Measurements from ENCODE around the gene PIANP.
"Not testable (repeated sequence)": the region's sequence is repeated elsewhere in the genome, so short reads cannot be mapped to it uniquely, and the experiment has no call there.

DNA sequence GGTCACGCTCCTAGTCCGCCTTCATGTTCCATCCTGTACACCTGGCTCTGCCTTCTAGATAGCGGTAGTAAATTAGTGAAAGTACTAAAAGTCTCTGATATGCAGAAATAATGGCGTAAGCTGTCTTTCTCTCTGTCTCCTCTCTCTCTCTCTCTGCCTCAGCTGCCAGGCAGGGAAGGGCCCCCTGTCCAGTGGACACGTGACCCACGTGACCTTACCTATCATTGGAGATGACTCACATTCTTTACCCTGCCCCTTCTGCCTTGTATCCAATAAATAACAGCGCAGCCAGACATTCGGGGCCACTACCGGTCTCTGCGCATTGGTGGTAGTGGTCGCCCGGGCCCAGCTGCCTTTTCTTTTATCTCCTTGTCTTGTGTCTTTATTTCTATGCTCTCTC is 41.5 kb upstream of the PIANP start:
- TF ChIP-seq GABPA, POLR2AphosphoS5 (IDR thresholded peaks at IDR 0.05; ENCODE audit: low read depth): not testable (repeated sequence)
- TF ChIP-seq, protein P1, sequence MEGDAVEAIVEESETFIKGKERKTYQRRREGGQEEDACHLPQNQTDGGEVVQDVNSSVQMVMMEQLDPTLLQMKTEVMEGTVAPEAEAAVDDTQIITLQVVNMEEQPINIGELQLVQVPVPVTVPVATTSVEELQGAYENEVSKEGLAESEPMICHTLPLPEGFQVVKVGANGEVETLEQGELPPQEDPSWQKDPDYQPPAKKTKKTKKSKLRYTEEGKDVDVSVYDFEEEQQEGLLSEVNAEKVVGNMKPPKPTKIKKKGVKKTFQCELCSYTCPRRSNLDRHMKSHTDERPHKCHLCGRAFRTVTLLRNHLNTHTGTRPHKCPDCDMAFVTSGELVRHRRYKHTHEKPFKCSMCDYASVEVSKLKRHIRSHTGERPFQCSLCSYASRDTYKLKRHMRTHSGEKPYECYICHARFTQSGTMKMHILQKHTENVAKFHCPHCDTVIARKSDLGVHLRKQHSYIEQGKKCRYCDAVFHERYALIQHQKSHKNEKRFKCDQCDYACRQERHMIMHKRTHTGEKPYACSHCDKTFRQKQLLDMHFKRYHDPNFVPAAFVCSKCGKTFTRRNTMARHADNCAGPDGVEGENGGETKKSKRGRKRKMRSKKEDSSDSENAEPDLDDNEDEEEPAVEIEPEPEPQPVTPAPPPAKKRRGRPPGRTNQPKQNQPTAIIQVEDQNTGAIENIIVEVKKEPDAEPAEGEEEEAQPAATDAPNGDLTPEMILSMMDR (IDR thresholded peaks at IDR 0.05; ENCODE audit: insufficient read depth, low read length), result not testable (repeated sequence)
